ENCODE data around the gene TNFSF8. TPM values are rescaled to one million over a fixed set of nuclear protein-coding genes. Genes with fewer than 3 reads are reported as not detected.

TNFSF8 gene
- 0.15 TPM for total RNA-seq (2021; ENCODE audit: unreplicated experiment)
- polyA plus RNA-seq (2012; ENCODE audit: insufficient read length), result not detected
- Bru-seq, nascent RNA, result not detected
- not detected for BruChase-seq, experiment 1, labeled RNA remaining after a 2-hour chase
- not detected for BruChase-seq, experiment 2, labeled RNA remaining after a 6-hour chase
- long read RNA-seq, result 0 reads

GRCh38 chr9:114930056-114930812 lies at the start of gene TNFSF8:
Gene TNFSF8 (minus strand): TSS chr9:114930591. CDS start chr9:114930303, 288 bp downstream.
- ChIA-PET POLR2A (no interaction called here), CTCF (no interaction called here)
- H3K27me3 ChIP-seq (ENCODE audit: control insufficient read depth, insufficient read depth, low read length), result no peaks in the 10 kb centered on the region
- BruUV-seq (replicated peaks), result no TSS peak
- in situ Hi-C loops (cut with HindIII; ENCODE audit: low pct_unique_long_range_greater_than_20kb, low sequenced_read_pairs), result no loop called here
- no peaks in the 10 kb centered on the region for H3K9me3 ChIP-seq (ENCODE audit: control insufficient read depth, insufficient read depth, low read depth, low read length)
- DNase-seq (ENCODE audit: low read depth, low spot score), result no peak
- ATAC-seq, result no peak
- H3K27ac ChIP-seq (ENCODE audit: low read length), result no peak within 1 kb of the TSS
- H3K4me1 ChIP-seq (ENCODE audit: control insufficient read depth, insufficient read depth, low read length), result no peaks in the 10 kb centered on the region
- no peaks in the 10 kb centered on the region for H3K36me3 ChIP-seq (ENCODE audit: control insufficient read depth, insufficient read depth, low read length)
- intact Hi-C loops (cut with micrococcal nuclease; ENCODE audit: unreplicated experiment), result no loop called here
- TF ChIP-seq REST (IDR thresholded peaks at IDR 0.05; ENCODE audit: insufficient read depth in 1 of 2, low read depth in 2 of 2, low read length in 1 of 2) (no peak), TCF7L2 (IDR thresholded peaks at IDR 0.05; ENCODE audit: low read depth, low read length) (no peak), POLR2AphosphoS5 (IDR thresholded peaks at IDR 0.05; ENCODE audit: low read depth, low read length) (no peak), SIN3A (IDR thresholded peaks at IDR 0.05; ENCODE audit: borderline replicate concordance, insufficient read depth, low read depth, low read length) (no peak)
- TF ChIP-seq, protein P1, sequence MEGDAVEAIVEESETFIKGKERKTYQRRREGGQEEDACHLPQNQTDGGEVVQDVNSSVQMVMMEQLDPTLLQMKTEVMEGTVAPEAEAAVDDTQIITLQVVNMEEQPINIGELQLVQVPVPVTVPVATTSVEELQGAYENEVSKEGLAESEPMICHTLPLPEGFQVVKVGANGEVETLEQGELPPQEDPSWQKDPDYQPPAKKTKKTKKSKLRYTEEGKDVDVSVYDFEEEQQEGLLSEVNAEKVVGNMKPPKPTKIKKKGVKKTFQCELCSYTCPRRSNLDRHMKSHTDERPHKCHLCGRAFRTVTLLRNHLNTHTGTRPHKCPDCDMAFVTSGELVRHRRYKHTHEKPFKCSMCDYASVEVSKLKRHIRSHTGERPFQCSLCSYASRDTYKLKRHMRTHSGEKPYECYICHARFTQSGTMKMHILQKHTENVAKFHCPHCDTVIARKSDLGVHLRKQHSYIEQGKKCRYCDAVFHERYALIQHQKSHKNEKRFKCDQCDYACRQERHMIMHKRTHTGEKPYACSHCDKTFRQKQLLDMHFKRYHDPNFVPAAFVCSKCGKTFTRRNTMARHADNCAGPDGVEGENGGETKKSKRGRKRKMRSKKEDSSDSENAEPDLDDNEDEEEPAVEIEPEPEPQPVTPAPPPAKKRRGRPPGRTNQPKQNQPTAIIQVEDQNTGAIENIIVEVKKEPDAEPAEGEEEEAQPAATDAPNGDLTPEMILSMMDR (IDR thresholded peaks at IDR 0.05), result no peak
- no peak within 1 kb of the TSS for H3K4me3 ChIP-seq (ENCODE audit: low read depth in 2 of 2, low read length in 2 of 2)

- in situ Hi-C loops (cut with HindIII; ENCODE audit: low pct_unique_long_range_greater_than_20kb, low sequenced_read_pairs), result no loop called here
- ATAC-seq (no peak), DNase-seq (ENCODE audit: low read depth, low spot score) (no peak)
- no peaks in the 10 kb centered on the region for H3K4me1 ChIP-seq (ENCODE audit: control insufficient read depth, insufficient read depth, low read length)
- ChIA-PET CTCF (no interaction called here), POLR2A (no interaction called here)
- H3K36me3 ChIP-seq (ENCODE audit: control insufficient read depth, insufficient read depth, low read length), result no peaks in the 10 kb centered on the region
- H3K27ac ChIP-seq (ENCODE audit: low read length), result no peak overlapping the region
- no peaks in the 10 kb centered on the region for H3K27me3 ChIP-seq (ENCODE audit: control insufficient read depth, insufficient read depth, low read length)
- no peak overlapping the region for H3K4me3 ChIP-seq (ENCODE audit: low read depth in 2 of 2, low read length in 2 of 2)
- BruUV-seq (replicated peaks), result no TSS peak
- H3K9me3 ChIP-seq (ENCODE audit: control insufficient read depth, insufficient read depth, low read depth, low read length), result no peaks in the 10 kb centered on the region
- TF ChIP-seq, protein P1 (IDR thresholded peaks at IDR 0.05), result no peak
- TF ChIP-seq SIN3A (IDR thresholded peaks at IDR 0.05; ENCODE audit: borderline replicate concordance, insufficient read depth, low read depth, low read length), result no peak
- no peak for TF ChIP-seq TCF7L2 (IDR thresholded peaks at IDR 0.05; ENCODE audit: low read depth, low read length)
- TF ChIP-seq POLR2AphosphoS5 (IDR thresholded peaks at IDR 0.05; ENCODE audit: low read depth, low read length), result no peak
- no peak for TF ChIP-seq REST (IDR thresholded peaks at IDR 0.05; ENCODE audit: insufficient read depth in 1 of 2, low read depth in 2 of 2, low read length in 1 of 2)
- intact Hi-C loops (cut with micrococcal nuclease; ENCODE audit: unreplicated experiment), result no loop called here
Observed at GRCh38 chr9:114973216-114973615, 42.8 kb upstream of the TNFSF8 start.

All from Panc1 (cell line).